Activated CD4-positive, alpha-beta T cell treated with anti-CD3 and anti-CD28 coated beads, Interleukin-2, amount 50 U/mL, for 4 hours (primary cell): ENCODE data around the gene SNU13.
"Not testable (repeated sequence)": the region's sequence is repeated elsewhere in the genome, so short reads cannot be mapped to it uniquely, and the experiment has no call there.

ENCODE experiments used
- DNase-seq, 2 experiments: peaks; one replicate each; pipeline ENCODE4 v3.0.0-alpha.2; 2020

Gene SNU13

GRCh38 chr22:41688365-41689211 is at the start of gene SNU13:
Gene SNU13, minus strand, starts transcription at chr22:41688867. Its CDS starts 71 bp downstream, at chr22:41688796.
- peak; percentile 89 to 91 for DNase-seq

GRCh38 chr22:41733241-41733640 is 44.6 kb upstream of the SNU13 start:
- not testable (repeated sequence) for DNase-seq

GRCh38 chr22:41732096-41732772 is 43.6 kb upstream of the SNU13 start:
- DNase-seq = no peak

GRCh38 chr22:41731609-41732008 is 42.9 kb upstream of the SNU13 start:
- DNase-seq = no peak

GRCh38 chr22:41725510-41726110 is 36.9 kb upstream of the SNU13 start:
- DNase-seq = no peak

- no peak for DNase-seq
These were observed 33.8 kb upstream of the SNU13 start for GRCh38 chr22:41722496-41722895.

- DNase-seq = no peak
These were observed 24.3 kb upstream of the SNU13 start for GRCh38 chr22:41713004-41713403.

- no peak for DNase-seq
These were observed 20.7 kb upstream of the SNU13 start for GRCh38 chr22:41709341-41709740.

- no peak for DNase-seq
These were observed 14.1 kb upstream of the SNU13 start for GRCh38 chr22:41702763-41703162.

GRCh38 chr22:41700108-41700364 is 11.4 kb upstream of the SNU13 start:
- no peak for DNase-seq

GRCh38 chr22:41699264-41700107 is 10.8 kb upstream of the SNU13 start, which contains the start of gene MEI1:
Gene MEI1, plus strand, starts transcription at chr22:41699503. Its CDS starts 36 bp downstream, at chr22:41699539.
- peak; percentile 87 to 89 for DNase-seq

GRCh38 chr22:41697126-41697775 is 8.6 kb upstream of the SNU13 start:
- peak; percentile 93 to 96 for DNase-seq

- no peak for DNase-seq
These were observed 8.0 kb upstream of the SNU13 start for GRCh38 chr22:41696703-41697102.

- no peak for DNase-seq
These were observed 6.5 kb upstream of the SNU13 start for GRCh38 chr22:41695211-41695610.

GRCh38 chr22:41690476-41690875 is 1.8 kb upstream of the SNU13 start:
- no peak for DNase-seq

GRCh38 chr22:41687901-41688364 is 734 bp downstream of the SNU13 start:
- DNase-seq = no peak

GRCh38 chr22:41686890-41687289 is 1.8 kb downstream of the SNU13 start:
- DNase-seq = not testable (repeated sequence)

- DNase-seq = no peak
These were observed 4.5 kb downstream of the SNU13 start for GRCh38 chr22:41684194-41684593.

GRCh38 chr22:41683616-41684015 is 5.1 kb downstream of the SNU13 start:
- DNase-seq = no peak

- no peak for DNase-seq
These were observed 5.6 kb downstream of the SNU13 start for GRCh38 chr22:41683052-41683451.

GRCh38 chr22:41682033-41682807 is 6.4 kb downstream of the SNU13 start:
- DNase-seq = peak; percentile 75 to 79
